Peyer's patch (tissue), 4 donors: ENCODE results near the gene SCAMP4.

Experiments used
- CTCF ChIP-seq, 6 experiments: fragments of 450-650 bp in 4 of 6; fragments of 200-600 bp in 2 of 6; sonication (generic) in 1 of 6; IDR thresholded peaks; one replicate each; pipeline ENCODE4 v1.5.1; 2017 to 2019; ENCODE audit warnings: antibody characterized with exemption in 6 of 6, mild to moderate bottlenecking in 3 of 6, moderate library complexity in 1 of 6
- POLR2A ChIP-seq, 2 donors: fragments of 450-650 bp; IDR thresholded peaks; one replicate each; pipeline ENCODE4 v1.5.1; 2017; ENCODE audit warnings: antibody characterized with exemption in 2 of 2, mild to moderate bottlenecking in 2 of 2, moderate library complexity in 2 of 2

GRCh38 chr19:1865172-1866010 lies 39.8 kb upstream of the SCAMP4 start:
- no peak for TF ChIP-seq CTCF (IDR thresholded peaks at IDR 0.05)
- TF ChIP-seq POLR2A (IDR thresholded peaks at IDR 0.05): no peak
